ENCODE measurements around the gene TET2.

TET2 gene

GRCh38 chr4:105148776-105149175 is 2.1 kb downstream of the TET2 start:
- no peak overlapping the region for H3K27ac ChIP-seq
- no peaks in the 10 kb centered on the region for H3K9me3 ChIP-seq (ENCODE audit: severe bottlenecking)
- no peak for TF ChIP-seq CTCF (IDR thresholded peaks at IDR 0.05; ENCODE audit: low read depth, low read length)
- peaks cover 5% of the 10 kb centered on the region for H3K36me3 ChIP-seq
- H3K27me3 ChIP-seq (ENCODE audit: insufficient read depth, low read depth, severe bottlenecking), result no peaks in the 10 kb centered on the region
- no peak overlapping the region for H3K4me3 ChIP-seq (ENCODE audit: low read depth, low read length)
- no peak for DNase-seq

- no peak overlapping the region for H3K27ac ChIP-seq
- DNase-seq, result no peak
- TF ChIP-seq CTCF (IDR thresholded peaks at IDR 0.05; ENCODE audit: low read depth, low read length), result no peak
- no peaks in the 10 kb centered on the region for H3K9me3 ChIP-seq (ENCODE audit: severe bottlenecking)
- peaks cover 5% of the 10 kb centered on the region for H3K36me3 ChIP-seq
- H3K4me3 ChIP-seq (ENCODE audit: low read depth, low read length), result no peak overlapping the region
- H3K27me3 ChIP-seq (ENCODE audit: insufficient read depth, low read depth, severe bottlenecking), result no peaks in the 10 kb centered on the region
Measured at GRCh38 chr4:105149771-105150170, 3.1 kb downstream of the TET2 start.

GRCh38 chr4:105150503-105150902 is 3.8 kb downstream of the TET2 start:
- Histone ChIP-seq H3K27me3 (ENCODE audit: insufficient read depth, low read depth, severe bottlenecking) (no peaks in the 10 kb centered on the region), H3K4me3 (ENCODE audit: low read depth, low read length) (no peak overlapping the region), H3K36me3 (peaks cover 5% of the 10 kb centered on the region), H3K9me3 (ENCODE audit: severe bottlenecking) (no peaks in the 10 kb centered on the region), H3K27ac (no peak overlapping the region)
- no peak for TF ChIP-seq CTCF (IDR thresholded peaks at IDR 0.05; ENCODE audit: low read depth, low read length)
- no peak for DNase-seq

GRCh38 chr4:105153749-105154148 is 7.1 kb downstream of the TET2 start:
- no peak overlapping the region for H3K4me3 ChIP-seq (ENCODE audit: low read depth, low read length)
- no peak for TF ChIP-seq CTCF (IDR thresholded peaks at IDR 0.05; ENCODE audit: low read depth, low read length)
- DNase-seq, result no peak
- no peaks in the 10 kb centered on the region for H3K9me3 ChIP-seq (ENCODE audit: severe bottlenecking)
- no peaks in the 10 kb centered on the region for H3K27me3 ChIP-seq (ENCODE audit: insufficient read depth, low read depth, severe bottlenecking)
- H3K36me3 ChIP-seq, result no peaks in the 10 kb centered on the region
- H3K27ac ChIP-seq, result no peak overlapping the region

- no peaks in the 10 kb centered on the region for H3K9me3 ChIP-seq (ENCODE audit: severe bottlenecking)
- H3K4me3 ChIP-seq (ENCODE audit: low read depth, low read length), result no peak overlapping the region
- TF ChIP-seq CTCF (IDR thresholded peaks at IDR 0.05; ENCODE audit: low read depth, low read length), result no peak
- no peaks in the 10 kb centered on the region for H3K27me3 ChIP-seq (ENCODE audit: insufficient read depth, low read depth, severe bottlenecking)
- no peak overlapping the region for H3K27ac ChIP-seq
- no peaks in the 10 kb centered on the region for H3K36me3 ChIP-seq
- no peak for DNase-seq
Measured at GRCh38 chr4:105154576-105154975, 7.9 kb downstream of the TET2 start.

GRCh38 chr4:105155426-105155825 is 8.8 kb downstream of the TET2 start:
- no peak for TF ChIP-seq CTCF (IDR thresholded peaks at IDR 0.05; ENCODE audit: low read depth, low read length)
- H3K36me3 ChIP-seq, result no peaks in the 10 kb centered on the region

More at GRCh38 chr4:105155426-105155825, 8.8 kb downstream of the TET2 start:
- Histone ChIP-seq H3K4me3 (ENCODE audit: low read depth, low read length) (no peak overlapping the region), H3K27me3 (ENCODE audit: insufficient read depth, low read depth, severe bottlenecking) (no peaks in the 10 kb centered on the region), H3K9me3 (ENCODE audit: severe bottlenecking) (no peaks in the 10 kb centered on the region), H3K27ac (no peak overlapping the region)
- DNase-seq, result no peak
